ENCODE measurements around the gene TMEM212.

GRCh38 chr3:171835116-171835515 is 8.0 kb upstream of the TMEM212 start:
- TF ChIP-seq CTCF (IDR thresholded peaks at IDR 0.05) (no peak), POLR2A (IDR thresholded peaks at IDR 0.05) (no peak)

Measured in adrenal gland (tissue), 5 donors.